K562 (cell line): ENCODE data around the gene ASB13. TPM values are rescaled to one million over a fixed set of nuclear protein-coding genes. Genes with fewer than 3 reads are reported as not detected.

Experiments used
- BACH1 ChIP-seq: fragments of 200-800 bp; sonication (Bioruptor generic); IDR thresholded peaks from 2 replicates; pipeline ENCODE4 v1.6.1; 2016; ENCODE audit warnings: missing genetic modification characterization, missing compliant biosample characterization
- GTF3C2 ChIP-seq: IDR thresholded peaks from 3 replicates; pipeline ENCODE4 v1.6.1; 2011; ENCODE audit warnings: borderline replicate concordance, mild to moderate bottlenecking, moderate library complexity; ENCODE audit not compliant: insufficient read length; ENCODE audit errors: extremely low read depth
- USF1 ChIP-seq: sonication (generic); formaldehyde crosslinking; IDR thresholded peaks from 2 replicates; pipeline ENCODE4 v1.9.0; 2022; ENCODE audit warnings: mild to moderate bottlenecking, missing genetic modification reagents
- polyA plus RNA-seq, 8 experiments: library from polyadenylated mRNA; depleted of rRNA in 4 of 8; stranded (reverse) in 5 of 8; unstranded in 3 of 8; fragments of >200 nt; fragmentation: Nextera tagmentation in 2 of 8; fragmentation: Illumina TruSeq in 1 of 8; extraction: Ambion mirVana in 2 of 8; extraction: Trizol in 1 of 8; gene quantifications; 2 replicates each; pipeline versions ENCODE4 v1.2.1 to v1.2.3, GENCODE V29; 2011 to 2014; ENCODE audit warnings: inconsistent platforms in 1 of 8, missing spikeins in 1 of 8
- total RNA-seq, 7 experiments: library from RNA; depleted of rRNA in 6 of 7; stranded (reverse); fragments of >200 nt in 6 of 7; fragmentation: Illumina TruSeq in 2 of 7; extraction: Trizol in 2 of 7; gene quantifications; 2 replicates each; pipeline versions ENCODE4 v1.2.1 to v1.2.3, GENCODE V29; 2011 to 2021; ENCODE audit warnings: low replicate concordance in 1 of 7

The ASB13 gene
- total and polyA plus RNA-seq, 9 of the 15 experiments (the other 6 are each of a cell fraction or from before 2014, with no cell fraction given): 5.2 to 28.8 (median 16.9) TPM

- TF ChIP-seq GTF3C2 (no peak), BACH1 (tag) (no peak), USF1 (CRISPR knock-in tag) (no peak)
Measured at GRCh38 chr10:5611899-5612680, 54.3 kb downstream of the ASB13 start (continued).
